Naive B cell (primary cell): ENCODE data around the gene C1orf198. TPM values are rescaled to one million over a fixed set of nuclear protein-coding genes. Genes with fewer than 3 reads are reported as not detected.

Source experiments
- ATAC-seq, 2 donors: fragments of 150-1000 bp; cut with Tn5 transposase; 2 replicates each; pipeline ENCODE4 v1.10.0; 2021; ENCODE audit warnings: low read depth in 2 of 2, mild to moderate bottlenecking in 2 of 2, moderate library complexity in 2 of 2
- DNase-seq: peaks from one replicate; pipeline ENCODE4 v3.0.0; 2022
- H3K27ac Mint-ChIP-seq, 6 donors: one replicate each; pipeline ENCODE4 v1.8.0; 2020 to 2022; ENCODE audit warnings: mild to moderate bottlenecking in 6 of 6, mixed read lengths in 6 of 6, moderate library complexity in 5 of 6, inconsistent platforms in 2 of 6
- H3K27me3 Mint-ChIP-seq, 3 donors: one replicate each; pipeline ENCODE4 v1.8.0; 2021 to 2022; ENCODE audit warnings: mixed read lengths in 3 of 3, mild to moderate bottlenecking in 1 of 3
- H3K36me3 Mint-ChIP-seq, 2 donors: one replicate each; pipeline ENCODE4 v1.8.0; 2020 to 2022; ENCODE audit warnings: mixed read lengths in 2 of 2, inconsistent platforms in 1 of 2, mild to moderate bottlenecking in 1 of 2
- H3K4me1 Mint-ChIP-seq, 3 donors: one replicate each; pipeline ENCODE4 v1.8.0; 2020 to 2022; ENCODE audit warnings: mixed read lengths in 3 of 3, inconsistent platforms in 1 of 3, mild to moderate bottlenecking in 1 of 3, moderate library complexity in 1 of 3
- H3K4me3 Mint-ChIP-seq, 8 donors: one replicate each; pipeline ENCODE4 v1.8.0; 2020 to 2022; ENCODE audit warnings: mild to moderate bottlenecking in 8 of 8, mixed read lengths in 8 of 8, moderate library complexity in 8 of 8, inconsistent platforms in 2 of 8
- H3K9me3 Mint-ChIP-seq, 7 donors: one replicate each; pipeline ENCODE4 v1.8.0; 2020 to 2022; ENCODE audit warnings: mixed read lengths in 7 of 7, mild to moderate bottlenecking in 5 of 7, inconsistent platforms in 2 of 7, moderate library complexity in 1 of 7
- polyA plus RNA-seq, 6 donors: library from polyadenylated mRNA; unstranded; fragments of 300-500 nt; fragmentation: Illumina TruSeq; gene quantifications; one replicate each; pipeline ENCODE4 v1.2.3, GENCODE V29; 2021; ENCODE audit warnings: low read depth in 6 of 6

Gene C1orf198
- polyA plus RNA-seq, 6 donors from 2014 or later: 2.9 to 5.5 (median 3.9) TPM

GRCh38 chr1:230820568-230820967, 47.8 kb downstream of the C1orf198 start:
- Mint-ChIP-seq H3K4me1 (no peaks in the 10 kb centered on the region), H3K4me3 (no peak overlapping the region), H3K27ac (peak overlapping the region in 1 of 6 donors; percentile 73), H3K9me3 (peaks cover 0 to 3% (median 0%) of the 10 kb centered on the region in 7 donors), H3K27me3 (peaks cover 24 to 68% (median 41%) of the 10 kb centered on the region in 3 donors), H3K36me3 (peaks cover 0 to under 1% of the 10 kb centered on the region in 2 donors)
- DNase-seq: no peak
- no peak for ATAC-seq

GRCh38 chr1:230819976-230820375, 48.3 kb downstream of the C1orf198 start:
- H3K4me3 Mint-ChIP-seq: no peak overlapping the region
- H3K27ac Mint-ChIP-seq: peak overlapping the region in 1 of 6 donors; percentile 33
- no peak for DNase-seq
- peaks cover 30 to 71% (median 46%) of the 10 kb centered on the region in 3 donors for H3K27me3 Mint-ChIP-seq
- ATAC-seq: no peak
- peaks cover 0 to 3% (median 0%) of the 10 kb centered on the region in 7 donors for H3K9me3 Mint-ChIP-seq
- H3K36me3 Mint-ChIP-seq: peaks cover 0 to 7% of the 10 kb centered on the region in 2 donors
- no peaks in the 10 kb centered on the region for H3K4me1 Mint-ChIP-seq

- peaks cover 0 to 7% of the 10 kb centered on the region in 2 donors for H3K36me3 Mint-ChIP-seq
- no peak for ATAC-seq
- peaks cover 0 to 6% (median 3%) of the 10 kb centered on the region in 7 donors for H3K9me3 Mint-ChIP-seq
- no peaks in the 10 kb centered on the region for H3K4me1 Mint-ChIP-seq
- H3K4me3 Mint-ChIP-seq: no peak overlapping the region
- no peak for DNase-seq
- peaks cover 30 to 66% (median 44%) of the 10 kb centered on the region in 3 donors for H3K27me3 Mint-ChIP-seq
- no peak overlapping the region for H3K27ac Mint-ChIP-seq
Measured at GRCh38 chr1:230818901-230819300, 49.4 kb downstream of the C1orf198 start.

- peaks cover 30 to 66% (median 47%) of the 10 kb centered on the region in 3 donors for H3K27me3 Mint-ChIP-seq
- ATAC-seq: no peak
- H3K4me3 Mint-ChIP-seq: no peak overlapping the region
- peaks cover 0 to 11% of the 10 kb centered on the region in 2 donors for H3K36me3 Mint-ChIP-seq
- no peaks in the 10 kb centered on the region for H3K4me1 Mint-ChIP-seq
- peaks cover 1 to 12% (median 8%) of the 10 kb centered on the region in 7 donors for H3K9me3 Mint-ChIP-seq
- H3K27ac Mint-ChIP-seq: no peak overlapping the region
- DNase-seq: no peak
Measured at GRCh38 chr1:230818367-230818766, 50.0 kb downstream of the C1orf198 start.

- ATAC-seq (no peak), DNase-seq (no peak)
- peaks cover 30 to 64% (median 41%) of the 10 kb centered on the region in 3 donors for H3K27me3 Mint-ChIP-seq
- peaks cover 0 to 23% of the 10 kb centered on the region in 2 donors for H3K36me3 Mint-ChIP-seq
- H3K4me3 Mint-ChIP-seq: no peak overlapping the region
- no peaks in the 10 kb centered on the region for H3K4me1 Mint-ChIP-seq
- H3K27ac Mint-ChIP-seq: no peak overlapping the region
- peaks cover 12 to 33% (median 28%) of the 10 kb centered on the region in 7 donors for H3K9me3 Mint-ChIP-seq
Measured at GRCh38 chr1:230816018-230816417, 52.3 kb downstream of the C1orf198 start.

GRCh38 chr1:230814949-230815692, 53.2 kb downstream of the C1orf198 start:
- no peak overlapping the region for H3K27ac Mint-ChIP-seq
- peaks cover 12 to 33% (median 28%) of the 10 kb centered on the region in 7 donors for H3K9me3 Mint-ChIP-seq
- no peaks in the 10 kb centered on the region for H3K4me1 Mint-ChIP-seq
- H3K27me3 Mint-ChIP-seq: peaks cover 24 to 58% (median 36%) of the 10 kb centered on the region in 3 donors
- H3K36me3 Mint-ChIP-seq: peaks cover 0 to 23% of the 10 kb centered on the region in 2 donors
- ATAC-seq (no peak), DNase-seq (no peak)
- H3K4me3 Mint-ChIP-seq: no peak overlapping the region

GRCh38 chr1:230812568-230812967, 55.8 kb downstream of the C1orf198 start:
- ATAC-seq (no peak), DNase-seq (no peak)
- no peak overlapping the region for H3K27ac Mint-ChIP-seq
- H3K4me1 Mint-ChIP-seq: no peaks in the 10 kb centered on the region
- peaks cover 13 to 32% (median 31%) of the 10 kb centered on the region in 3 donors for H3K27me3 Mint-ChIP-seq
- peaks cover 0 to 23% of the 10 kb centered on the region in 2 donors for H3K36me3 Mint-ChIP-seq
- peaks cover 12 to 33% (median 30%) of the 10 kb centered on the region in 7 donors for H3K9me3 Mint-ChIP-seq
- H3K4me3 Mint-ChIP-seq: no peak overlapping the region

- ATAC-seq (no peak), DNase-seq (no peak)
- Mint-ChIP-seq H3K36me3 (peaks cover 0 to 15% of the 10 kb centered on the region in 2 donors), H3K27me3 (peaks cover 0 to 11% (median 8%) of the 10 kb centered on the region in 3 donors), H3K27ac (peak overlapping the region in 1 of 6 donors; percentile 60), H3K4me1 (no peaks in the 10 kb centered on the region), H3K4me3 (no peak overlapping the region), H3K9me3 (peaks cover 15 to 42% (median 30%) of the 10 kb centered on the region in 7 donors)
Measured at GRCh38 chr1:230809256-230809990, 58.9 kb downstream of the C1orf198 start.

GRCh38 chr1:230808281-230808872, 59.9 kb downstream of the C1orf198 start:
- no peaks in the 10 kb centered on the region for H3K4me1 Mint-ChIP-seq
- ATAC-seq: no peak
- H3K27ac Mint-ChIP-seq: no peak overlapping the region
- no peak for DNase-seq
- H3K4me3 Mint-ChIP-seq: no peak overlapping the region
- peaks cover 10 to 34% (median 22%) of the 10 kb centered on the region in 7 donors for H3K9me3 Mint-ChIP-seq
- H3K36me3 Mint-ChIP-seq: peaks cover 0 to 12% of the 10 kb centered on the region in 2 donors
- H3K27me3 Mint-ChIP-seq: peaks cover 0 to 10% (median 8%) of the 10 kb centered on the region in 3 donors

- peaks cover 7 to 27% (median 17%) of the 10 kb centered on the region in 7 donors for H3K9me3 Mint-ChIP-seq
- no peak overlapping the region for H3K27ac Mint-ChIP-seq
- H3K27me3 Mint-ChIP-seq: peaks cover 0 to 13% (median 2%) of the 10 kb centered on the region in 3 donors
- H3K36me3 Mint-ChIP-seq: peaks cover 0 to 5% of the 10 kb centered on the region in 2 donors
- H3K4me3 Mint-ChIP-seq: peak overlapping the region in 1 of 8 donors; percentile 5
- H3K4me1 Mint-ChIP-seq: no peaks in the 10 kb centered on the region
- no peak for ATAC-seq
- no peak for DNase-seq
Measured at GRCh38 chr1:230807561-230808280, 60.6 kb downstream of the C1orf198 start.

GRCh38 chr1:230807029-230807428, 61.3 kb downstream of the C1orf198 start:
- no peaks in the 10 kb centered on the region for H3K4me1 Mint-ChIP-seq
- H3K27ac Mint-ChIP-seq: no peak overlapping the region
- no peaks in the 10 kb centered on the region for H3K36me3 Mint-ChIP-seq

GRCh38 chr1:230806552-230806951, 61.8 kb downstream of the C1orf198 start:
- Mint-ChIP-seq H3K4me1 (no peaks in the 10 kb centered on the region), H3K27ac (no peak overlapping the region), H3K4me3 (no peak overlapping the region), H3K27me3 (peaks cover 9 to 25% (median 11%) of the 10 kb centered on the region in 3 donors), H3K9me3 (peaks cover 1 to 17% (median 5%) of the 10 kb centered on the region in 7 donors), H3K36me3 (no peaks in the 10 kb centered on the region)
- ATAC-seq (no peak), DNase-seq (no peak)

More at GRCh38 chr1:230807029-230807428, 61.3 kb downstream of the C1orf198 start:
- ATAC-seq: no peak
- Mint-ChIP-seq H3K9me3 (peaks cover 2 to 20% (median 10%) of the 10 kb centered on the region in 7 donors), H3K27me3 (peaks cover 4 to 20% (median 6%) of the 10 kb centered on the region in 3 donors), H3K4me3 (no peak overlapping the region)
- no peak for DNase-seq
